NAMALWA (cell line): Measurements from ENCODE around the gene CACNB1.

Source experiments
- DNase-seq: peaks from one replicate; pipeline ENCODE4 v3.0.0-alpha.2; 2015; ENCODE audit warnings: low spot score

Gene CACNB1

DNA sequence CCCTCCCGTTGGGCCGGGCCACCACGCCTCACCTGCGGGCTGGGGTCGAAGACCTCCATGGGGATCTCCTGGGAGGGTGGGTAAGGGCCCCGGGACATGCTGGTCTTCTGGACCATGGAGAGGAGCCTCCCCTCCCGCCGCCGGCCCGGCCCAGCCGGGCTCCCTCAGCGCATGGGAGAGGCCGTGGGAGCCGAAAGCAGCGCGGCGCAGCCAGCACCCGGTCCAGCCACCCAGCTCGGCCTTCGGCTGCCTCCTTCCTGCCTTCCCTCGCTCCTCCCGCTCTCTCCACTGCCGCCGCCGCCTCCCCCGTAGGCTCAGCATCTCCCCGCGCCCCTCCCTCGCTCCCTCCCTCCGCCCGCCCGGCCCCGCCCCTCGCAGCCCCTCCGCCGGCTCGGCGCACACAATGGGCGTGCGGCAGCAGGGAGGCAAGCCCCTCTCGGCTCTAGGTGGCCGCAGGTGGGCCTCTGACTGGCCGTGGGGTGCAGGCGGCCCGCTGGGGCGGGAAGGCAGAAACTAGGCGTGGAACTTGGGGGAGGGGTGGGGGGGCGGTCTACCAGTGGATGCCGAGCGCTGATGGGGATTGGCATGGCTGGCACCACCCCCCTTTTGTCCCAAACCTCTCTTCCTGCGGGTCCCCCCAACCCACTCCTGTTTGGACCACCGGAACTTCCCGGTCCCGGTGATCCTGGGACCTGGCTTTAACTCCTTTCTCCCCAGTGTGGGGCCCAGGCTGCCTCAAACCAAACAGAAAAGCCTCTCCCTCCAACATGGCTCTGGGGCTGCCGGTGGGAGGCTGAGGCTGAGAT is at the start of gene CACNB1:
Gene CACNB1 (minus strand): TSS at position 290 of the 806 bp plus-strand sequence. CDS start 174 bp downstream, at position 116.
- peak; percentile 70 for DNase-seq

DNA sequence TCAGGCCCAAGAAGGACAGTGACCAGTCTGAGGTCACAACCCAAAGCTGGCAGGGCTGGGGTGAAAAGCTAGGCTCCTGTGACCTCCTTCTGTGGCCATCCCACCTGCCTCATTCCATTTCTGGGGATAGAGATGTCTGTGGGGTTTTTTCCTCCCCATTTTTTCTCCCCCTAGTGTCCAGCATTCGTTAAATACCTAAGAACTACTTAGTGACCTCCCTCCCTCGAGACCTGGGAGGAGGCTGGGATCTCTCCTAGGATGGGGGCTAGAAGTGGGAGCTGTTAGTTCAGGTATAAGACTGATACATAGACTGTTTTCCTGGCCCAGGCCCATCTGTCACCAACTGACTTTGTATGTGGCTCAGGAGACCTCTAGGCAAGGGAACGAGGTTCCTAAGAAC is 48.8 kb upstream of the CACNB1 start:
- no peak for DNase-seq

GRCh38 chr17:39244600-39245570 is 47.4 kb upstream of the CACNB1 start:
- DNase-seq = peak; percentile 91

DNA sequence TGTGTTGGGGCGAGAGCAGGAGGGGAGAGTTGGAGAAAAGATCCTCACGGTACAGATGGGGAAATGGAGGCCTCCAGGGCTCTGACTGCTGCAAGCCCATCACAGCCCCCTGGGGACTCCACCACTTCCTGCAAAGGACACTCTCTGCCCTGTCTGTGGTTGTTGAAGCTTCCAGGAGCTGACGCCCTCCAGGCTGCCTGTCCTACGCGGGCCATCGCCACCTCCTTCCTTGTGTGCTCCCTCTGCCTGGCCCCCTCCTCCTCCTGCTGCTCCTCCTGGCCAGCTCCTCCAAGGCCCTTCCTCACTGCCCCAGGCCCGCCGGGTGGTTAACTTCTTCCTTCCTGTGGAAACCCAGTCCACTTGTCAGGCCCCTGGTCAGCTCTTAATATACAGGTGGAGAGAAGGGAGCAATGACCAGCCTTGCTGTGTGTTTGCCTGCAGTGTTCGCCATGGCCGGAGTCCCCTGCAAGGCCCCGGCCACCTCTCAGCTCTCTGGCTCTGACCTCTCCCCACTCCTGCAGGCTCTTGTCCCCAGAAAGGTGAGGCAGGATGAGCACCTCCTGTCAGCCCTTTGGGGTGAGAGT is 46.6 kb upstream of the CACNB1 start:
- peak; percentile 65 for DNase-seq

- no peak for DNase-seq
Observed at GRCh38 chr17:39243155-39243554, 45.7 kb upstream of the CACNB1 start.

DNA sequence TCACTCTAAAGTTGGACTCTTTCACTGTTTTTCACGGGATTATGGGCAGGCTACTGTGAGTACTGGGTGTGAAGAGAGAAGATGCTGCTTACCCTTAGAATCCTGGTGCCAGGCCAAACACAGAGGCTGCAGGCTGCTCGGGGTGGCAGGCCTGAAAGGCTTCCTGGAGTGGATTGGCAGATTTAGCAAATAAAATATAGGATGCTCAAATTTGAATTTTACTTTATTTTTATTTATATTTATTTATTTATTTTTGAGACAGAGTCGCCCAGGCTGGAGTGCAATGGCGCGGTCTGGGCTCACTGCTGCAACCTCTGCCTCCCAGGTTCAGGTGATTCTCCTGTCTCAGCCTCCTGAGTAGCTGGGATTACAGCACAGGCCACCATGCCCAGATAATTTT is 43.2 kb upstream of the CACNB1 start:
- no peak for DNase-seq

GRCh38 chr17:39239640-39240314 is 42.3 kb upstream of the CACNB1 start:
- DNase-seq = peak; percentile 88

DNA sequence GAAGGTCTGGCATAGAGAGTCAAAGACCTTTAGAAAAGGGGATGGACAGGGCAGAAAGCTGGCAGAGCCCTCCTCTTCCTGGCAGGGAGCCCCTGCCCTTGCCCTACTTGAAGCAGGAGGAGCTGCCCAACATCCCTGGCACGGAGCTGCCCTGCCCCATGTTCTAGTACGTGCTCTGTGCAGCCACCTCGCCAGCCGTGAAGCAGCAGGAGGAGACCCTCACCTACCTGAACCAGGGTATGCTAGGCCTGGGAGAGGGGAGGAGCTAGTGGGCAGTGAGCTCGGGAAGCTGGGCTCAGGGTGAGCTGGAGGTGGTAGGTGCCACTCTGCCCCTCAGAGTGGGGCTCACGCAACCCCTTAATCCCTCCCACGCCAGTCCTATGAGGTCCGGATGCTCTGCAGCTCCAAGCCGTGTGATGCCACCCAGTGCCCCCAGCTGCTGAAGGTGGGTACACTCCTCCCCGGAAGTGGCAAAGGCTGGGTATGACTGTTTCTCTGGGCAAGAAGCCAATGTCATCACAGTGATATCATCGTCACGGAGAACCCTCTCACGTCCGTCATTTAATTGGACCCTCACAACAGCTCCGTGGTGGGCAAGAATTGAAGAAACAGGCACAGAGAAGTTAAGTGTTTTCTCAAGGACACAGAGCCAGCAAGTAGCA is 41.0 kb upstream of the CACNB1 start:
- DNase-seq = no peak

DNA sequence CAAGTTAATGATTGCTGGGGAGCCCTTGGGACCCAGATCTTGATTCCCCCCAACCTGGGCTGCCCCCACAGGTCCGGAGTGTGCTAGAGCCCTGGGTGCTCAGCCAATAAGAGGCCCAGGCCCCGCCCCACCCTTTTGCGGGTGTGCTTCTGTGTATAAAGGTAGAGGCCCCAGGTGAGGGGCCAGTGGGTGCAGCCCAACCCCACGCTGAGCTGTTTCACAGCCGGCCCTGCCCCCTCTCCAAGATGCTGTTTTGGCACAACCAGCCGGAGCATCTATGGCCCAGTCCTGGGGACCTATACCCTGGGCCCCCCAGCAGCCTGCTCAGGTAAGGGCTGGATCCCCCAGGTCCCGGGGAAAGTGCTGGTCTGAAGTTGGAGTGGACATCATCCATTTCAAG is 40.1 kb upstream of the CACNB1 start:
- no peak for DNase-seq

DNA sequence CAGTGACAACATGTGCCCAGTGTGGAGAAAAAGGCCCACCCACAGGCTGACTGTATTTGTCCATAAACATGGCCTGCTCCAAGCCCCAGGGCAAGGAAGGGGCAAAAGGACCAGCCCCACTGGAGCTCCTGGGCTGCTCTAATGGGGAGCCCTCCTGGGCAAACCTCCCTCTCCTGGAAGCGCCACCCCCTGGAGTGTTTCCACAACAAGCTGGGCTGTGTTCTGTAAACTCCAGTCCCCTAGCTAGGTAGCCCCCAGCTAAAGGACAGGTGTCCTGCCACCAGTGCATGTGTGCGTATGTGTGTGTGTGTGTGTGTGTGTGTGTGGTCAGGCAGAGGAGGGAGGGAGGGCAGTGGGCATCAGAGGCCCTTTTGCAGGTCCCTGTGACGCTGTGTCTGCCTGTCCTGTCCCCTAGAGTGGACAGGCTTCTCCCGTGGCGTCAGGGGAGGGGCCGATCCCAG is 39.5 kb upstream of the CACNB1 start:
- DNase-seq = no peak

DNA sequence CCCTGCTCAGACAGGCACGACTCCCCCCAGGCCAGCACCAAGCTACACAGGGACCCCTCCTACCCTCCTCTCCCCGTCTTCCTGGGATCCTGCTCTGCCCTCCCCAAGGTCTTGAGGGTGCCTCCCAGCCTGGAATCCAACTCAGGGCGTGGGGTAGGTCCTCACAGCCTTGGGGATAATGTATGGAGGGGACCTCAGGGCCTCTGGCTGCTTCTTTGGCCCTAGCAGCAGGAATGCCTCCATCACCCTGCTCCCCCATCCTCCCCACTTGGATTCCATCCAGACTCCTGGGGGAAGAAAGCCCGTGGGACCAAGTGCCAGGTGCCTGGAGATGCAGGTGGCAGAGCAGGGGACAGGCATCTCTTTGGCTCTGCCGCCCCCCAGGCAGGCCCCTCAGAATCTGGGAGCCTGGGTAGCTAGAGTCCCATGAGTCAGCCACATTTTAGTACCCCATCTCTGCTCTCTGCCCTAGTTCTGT is 39.0 kb upstream of the CACNB1 start:
- DNase-seq = no peak

GRCh38 chr17:39235555-39236449 is 38.3 kb upstream of the CACNB1 start:
- DNase-seq = peak; percentile 91

DNA sequence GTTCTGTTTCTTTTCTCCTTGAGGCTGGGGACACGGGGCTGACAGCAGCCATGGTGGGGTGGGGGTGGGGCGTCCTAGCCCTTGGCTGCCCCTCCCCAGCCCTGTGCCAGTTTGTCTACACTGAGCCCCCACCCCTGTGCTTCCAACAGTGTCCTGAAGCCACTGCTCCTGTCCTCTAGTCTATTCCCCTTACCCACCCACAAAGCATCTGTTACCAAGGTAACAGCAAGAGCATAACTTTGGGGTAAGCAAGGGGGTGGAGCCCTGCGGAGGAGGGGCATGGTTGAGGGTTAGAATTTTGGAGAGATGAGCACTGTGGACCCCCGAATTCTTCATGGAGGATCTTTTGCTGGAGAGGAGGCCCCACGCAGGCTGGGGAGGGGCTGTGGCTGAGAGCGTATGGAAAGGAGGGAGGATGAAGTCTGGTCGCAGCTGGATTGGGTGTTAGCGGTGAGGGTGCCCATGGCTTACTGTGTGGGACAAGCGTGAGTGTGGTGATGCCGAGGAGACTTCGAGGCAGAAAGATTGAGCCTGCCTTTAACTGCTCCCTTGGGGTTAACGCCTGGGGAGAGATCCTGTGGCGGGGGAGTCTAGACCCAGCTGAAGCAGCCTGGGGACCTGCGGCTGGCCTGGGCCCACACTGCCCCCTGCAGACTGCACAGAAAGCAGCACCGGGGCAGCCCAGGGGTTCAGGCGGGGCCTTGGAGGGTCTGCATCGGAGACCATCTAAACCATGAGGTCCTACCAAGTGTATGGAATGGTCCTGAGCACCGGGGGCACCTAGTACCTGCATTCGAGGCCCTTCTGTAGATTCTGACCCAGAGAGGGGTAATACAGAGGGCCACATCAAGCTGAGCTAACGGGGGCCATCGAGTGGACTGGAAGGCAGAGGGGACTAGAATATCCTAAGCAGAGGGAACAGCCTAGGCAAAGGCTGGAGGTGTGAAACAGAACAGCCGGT is 34.4 kb upstream of the CACNB1 start:
- peak; percentile 86 for DNase-seq

DNA sequence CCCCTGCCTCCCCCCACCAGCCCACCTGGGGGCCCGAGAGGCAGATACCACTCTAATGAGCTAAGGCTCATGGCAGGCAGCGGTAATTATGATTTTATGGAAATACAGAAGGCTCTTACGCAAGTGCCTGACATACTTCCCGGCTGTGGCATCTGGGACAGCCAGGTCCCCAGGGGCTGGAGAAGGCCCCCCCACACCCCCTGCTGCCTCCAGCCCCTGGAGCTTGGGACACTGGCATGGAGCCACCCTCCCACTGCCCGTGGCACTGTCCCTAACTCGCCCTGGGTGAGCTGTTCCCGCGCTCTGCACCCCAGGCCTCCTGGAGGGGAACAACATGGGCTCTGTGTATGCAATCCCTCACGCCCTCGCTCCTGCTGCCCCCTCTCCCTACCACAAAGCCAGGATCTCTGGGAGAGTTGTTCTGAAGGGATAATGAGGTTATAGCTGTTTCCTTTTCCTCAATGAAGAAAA is 33.7 kb upstream of the CACNB1 start:
- no peak for DNase-seq

DNA sequence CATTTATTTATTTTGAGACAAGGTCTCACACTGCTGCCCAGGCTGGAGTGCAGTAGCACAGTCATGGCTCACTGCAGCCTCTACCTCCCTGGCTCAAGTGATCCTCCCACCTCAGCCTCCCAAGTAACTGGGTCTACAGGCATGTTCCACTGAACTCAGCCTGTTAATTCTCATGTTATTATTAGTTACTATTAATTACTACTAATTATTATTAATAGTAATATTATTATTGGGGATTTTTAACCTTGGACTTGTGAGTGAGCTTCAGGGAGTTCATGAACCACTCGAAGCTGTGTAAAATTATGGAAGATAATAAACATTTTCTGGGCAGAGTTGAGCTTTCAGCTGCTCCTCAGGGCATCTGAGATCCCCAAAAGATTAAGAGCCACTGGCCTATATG is 32.9 kb upstream of the CACNB1 start:
- DNase-seq = no peak

DNA sequence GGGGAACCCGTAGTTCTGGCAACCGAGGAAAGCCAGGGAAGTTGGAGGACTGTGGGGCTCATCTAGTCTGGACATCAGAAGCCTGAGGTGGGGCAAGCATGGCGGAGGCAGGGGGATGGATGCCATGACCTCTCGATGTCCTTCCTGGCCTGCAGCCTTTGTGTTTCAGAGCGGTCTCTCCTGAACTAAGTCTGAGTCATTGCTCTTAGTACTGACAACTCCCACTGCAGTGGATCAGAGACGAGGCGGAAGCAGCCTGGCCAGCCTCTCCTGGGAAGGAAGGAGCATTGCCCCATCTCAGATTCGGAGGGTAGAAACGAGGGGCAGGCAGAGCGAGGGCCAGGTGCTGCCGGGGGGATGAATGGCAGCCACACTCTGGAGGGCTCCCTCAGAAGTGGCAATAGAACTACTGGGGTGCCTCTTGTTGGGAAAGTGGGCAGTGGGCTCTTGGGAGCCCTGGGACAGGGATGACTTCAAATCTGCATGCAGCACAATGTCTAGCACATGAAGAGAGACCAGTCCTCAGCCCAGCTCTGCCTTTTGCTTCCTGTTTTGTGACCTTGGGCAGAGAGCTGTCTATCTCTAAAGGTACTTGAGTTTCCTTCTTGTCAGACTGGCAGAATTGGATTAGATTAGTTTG is 31.9 kb upstream of the CACNB1 start:
- DNase-seq = no peak

GRCh38 chr17:39227364-39227919 is 30.0 kb upstream of the CACNB1 start:
- DNase-seq = no peak
